Parathyroid adenoma (tissue), 2 donors: ENCODE results near the gene ANKRD37.

Experiments used
- H2AFZ ChIP-seq: fragments of 300-600 bp; sonication (generic); one replicate; pipeline ENCODE4 v1.7.0; 2017; ENCODE audit warnings: antibody characterized with exemption, mild to moderate bottlenecking
- H3K27ac ChIP-seq: fragments of 300-600 bp; sonication (generic); one replicate; pipeline ENCODE4 v1.7.0; 2017
- H3K27me3 ChIP-seq: fragments of 300-600 bp; sonication (generic); one replicate; pipeline ENCODE4 v1.7.0; 2017; ENCODE audit warnings: low read length; ENCODE audit not compliant: control insufficient read depth, insufficient read depth
- H3K36me3 ChIP-seq: fragments of 300-600 bp; sonication (generic); one replicate; pipeline ENCODE4 v1.7.0; 2017; ENCODE audit warnings: low read length; ENCODE audit not compliant: control insufficient read depth, insufficient read depth
- H3K4me1 ChIP-seq: fragments of 300-600 bp; sonication (generic); one replicate; pipeline ENCODE4 v1.7.0; 2017; ENCODE audit warnings: control low read depth
- H3K4me2 ChIP-seq: fragments of 300-600 bp; sonication (generic); one replicate; pipeline ENCODE4 v1.7.0; 2017; ENCODE audit warnings: low read length
- H3K4me3 ChIP-seq: fragments of 300-600 bp; sonication (generic); one replicate; pipeline ENCODE4 v1.7.0; 2017; ENCODE audit warnings: low read depth, low read length
- H3K79me2 ChIP-seq: fragments of 300-600 bp; sonication (generic); one replicate; pipeline ENCODE4 v1.7.0; 2017; ENCODE audit warnings: control low read depth
- H3K9ac ChIP-seq: fragments of 300-600 bp; sonication (generic); one replicate; pipeline ENCODE4 v1.7.0; 2017; ENCODE audit warnings: mild to moderate bottlenecking
- H3K9me3 ChIP-seq: fragments of 300-600 bp; sonication (generic); one replicate; pipeline ENCODE4 v1.7.0; 2017; ENCODE audit warnings: low read length; ENCODE audit not compliant: control insufficient read depth
- CTCF ChIP-seq: fragments of 300-600 bp; sonication (generic); IDR thresholded peaks from one replicate; pipeline ENCODE4 v1.7.0; 2017; ENCODE audit warnings: antibody characterized with exemption, mild to moderate bottlenecking
- donor health status: primary hyperparathyroidism.

Gene ANKRD37

GRCh38 chr4:185390941-185391340 lies 5.7 kb upstream of the ANKRD37 start:
- no peak for TF ChIP-seq CTCF
- no peaks in the 10 kb centered on the region for H3K4me1 ChIP-seq
- H3K36me3 ChIP-seq = no peaks in the 10 kb centered on the region
- no peak overlapping the region for H3K27ac ChIP-seq
- no peaks in the 10 kb centered on the region for H3K79me2 ChIP-seq
- H3K27me3 ChIP-seq = no peaks in the 10 kb centered on the region
- no peak overlapping the region for H3K4me2 ChIP-seq
- H2AFZ ChIP-seq = no peak overlapping the region
- H3K4me3 ChIP-seq = no peak overlapping the region
- no peaks in the 10 kb centered on the region for H3K9me3 ChIP-seq
- H3K9ac ChIP-seq = no peak overlapping the region

GRCh38 chr4:185392156-185392555 lies 4.5 kb upstream of the ANKRD37 start:
- H3K9ac ChIP-seq = no peak overlapping the region
- H2AFZ ChIP-seq = no peak overlapping the region
- no peaks in the 10 kb centered on the region for H3K4me1 ChIP-seq
- no peaks in the 10 kb centered on the region for H3K9me3 ChIP-seq
- H3K27me3 ChIP-seq = no peaks in the 10 kb centered on the region
- no peaks in the 10 kb centered on the region for H3K79me2 ChIP-seq
- H3K27ac ChIP-seq = no peak overlapping the region
- no peak for TF ChIP-seq CTCF
- no peak overlapping the region for H3K4me3 ChIP-seq
- no peak overlapping the region for H3K4me2 ChIP-seq
- H3K36me3 ChIP-seq = no peaks in the 10 kb centered on the region

- peak overlapping the region; percentile 87 for H2AFZ ChIP-seq
Measured at GRCh38 chr4:185394568-185395237, 1.9 kb upstream of the ANKRD37 start.

GRCh38 chr4:185395238-185395955 lies 1.2 kb upstream of the ANKRD37 start, which contains the start of gene LRP2BP:
Gene LRP2BP, minus strand, starts transcription at chr4:185395924. Its CDS starts 17,738 bp downstream, at chr4:185378186.
- H3K27ac ChIP-seq = peak within 1 kb of the TSS; percentile 97
- peak within 1 kb of the TSS; percentile 87 for H2AFZ ChIP-seq
- TF ChIP-seq CTCF = no peak
- no peaks in the 10 kb centered on the region for H3K79me2 ChIP-seq
- peak within 1 kb of the TSS; percentile 69 for H3K4me3 ChIP-seq
- H3K9ac ChIP-seq = no peak within 1 kb of the TSS
- H3K9me3 ChIP-seq = no peaks in the 10 kb centered on the region
- no peaks in the 10 kb centered on the region for H3K4me1 ChIP-seq
- no peaks in the 10 kb centered on the region for H3K27me3 ChIP-seq
- no peaks in the 10 kb centered on the region for H3K36me3 ChIP-seq
- peak within 1 kb of the TSS; percentile 89 for H3K4me2 ChIP-seq

More at GRCh38 chr4:185394568-185395237, 1.9 kb upstream of the ANKRD37 start:
- Histone ChIP-seq H3K4me2 (peak overlapping the region; percentile 89), H3K4me1 (no peaks in the 10 kb centered on the region), H3K27me3 (no peaks in the 10 kb centered on the region), H3K4me3 (peak overlapping the region; percentile 69), H3K9me3 (no peaks in the 10 kb centered on the region), H3K79me2 (no peaks in the 10 kb centered on the region), H3K36me3 (no peaks in the 10 kb centered on the region), H3K9ac (no peak overlapping the region), H3K27ac (no peak overlapping the region)
- TF ChIP-seq CTCF = no peak
